Activated CD8-positive, alpha-beta memory T cell treated with anti-CD3 and anti-CD28 coated beads, Interleukin-2, amount 50 U/mL, for 24 hours (primary cell): ENCODE results near the gene RRP1B.
"Not testable (repeated sequence)": the region's sequence is repeated elsewhere in the genome, so short reads cannot be mapped to it uniquely, and the experiment has no call there.

Source experiments
- DNase-seq: peaks from one replicate; pipeline ENCODE4 v3.0.0-alpha.2; 2020; ENCODE audit errors: extremely low read depth

The RRP1B gene, protein sequence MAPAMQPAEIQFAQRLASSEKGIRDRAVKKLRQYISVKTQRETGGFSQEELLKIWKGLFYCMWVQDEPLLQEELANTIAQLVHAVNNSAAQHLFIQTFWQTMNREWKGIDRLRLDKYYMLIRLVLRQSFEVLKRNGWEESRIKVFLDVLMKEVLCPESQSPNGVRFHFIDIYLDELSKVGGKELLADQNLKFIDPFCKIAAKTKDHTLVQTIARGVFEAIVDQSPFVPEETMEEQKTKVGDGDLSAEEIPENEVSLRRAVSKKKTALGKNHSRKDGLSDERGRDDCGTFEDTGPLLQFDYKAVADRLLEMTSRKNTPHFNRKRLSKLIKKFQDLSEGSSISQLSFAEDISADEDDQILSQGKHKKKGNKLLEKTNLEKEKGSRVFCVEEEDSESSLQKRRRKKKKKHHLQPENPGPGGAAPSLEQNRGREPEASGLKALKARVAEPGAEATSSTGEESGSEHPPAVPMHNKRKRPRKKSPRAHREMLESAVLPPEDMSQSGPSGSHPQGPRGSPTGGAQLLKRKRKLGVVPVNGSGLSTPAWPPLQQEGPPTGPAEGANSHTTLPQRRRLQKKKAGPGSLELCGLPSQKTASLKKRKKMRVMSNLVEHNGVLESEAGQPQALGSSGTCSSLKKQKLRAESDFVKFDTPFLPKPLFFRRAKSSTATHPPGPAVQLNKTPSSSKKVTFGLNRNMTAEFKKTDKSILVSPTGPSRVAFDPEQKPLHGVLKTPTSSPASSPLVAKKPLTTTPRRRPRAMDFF

DNA sequence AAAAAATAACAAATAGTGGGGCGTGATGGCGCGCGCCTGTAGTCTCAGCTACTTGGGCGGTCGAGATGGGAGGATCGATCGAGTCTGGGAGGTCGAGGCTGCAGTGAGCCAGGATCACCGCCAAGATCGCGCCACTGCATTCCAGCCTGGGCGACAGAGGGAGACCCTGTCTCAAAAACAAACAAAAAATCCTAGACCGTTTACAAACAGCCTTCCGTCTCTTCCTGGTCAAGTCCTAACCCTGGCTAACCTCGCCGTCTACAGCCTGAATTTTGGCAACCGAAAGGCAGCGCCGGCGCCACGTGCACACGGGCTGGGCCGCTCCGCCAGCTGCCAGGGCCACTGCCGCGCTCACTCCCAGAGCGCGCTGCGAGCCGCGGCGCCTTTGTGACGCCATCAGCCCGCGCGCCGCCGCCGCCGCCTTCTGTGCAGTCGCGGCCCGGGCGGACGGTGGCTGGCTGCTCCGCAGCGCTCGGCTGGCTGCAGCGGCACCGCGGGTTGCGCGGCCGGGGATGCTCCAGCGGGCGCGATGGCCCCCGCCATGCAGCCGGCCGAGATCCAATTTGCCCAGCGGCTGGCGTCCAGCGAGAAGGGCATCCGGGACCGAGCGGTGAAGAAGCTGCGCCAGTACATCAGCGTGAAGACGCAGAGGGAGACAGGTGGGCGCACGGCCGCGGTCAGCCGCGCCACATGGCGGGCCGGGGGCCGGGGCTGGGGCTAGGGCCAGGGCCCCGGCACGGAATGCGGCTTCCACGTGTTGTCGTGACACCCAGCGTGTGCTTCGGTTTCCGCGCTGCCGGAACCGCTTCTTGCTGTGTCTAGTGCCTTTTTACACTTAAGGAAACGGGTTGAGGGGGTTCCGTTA lies at the start of gene RRP1B, which contains the start of gene HSF2BP:
RRP1B (plus strand) TSS at position 425 of the 865 bp plus-strand sequence; CDS start at position 530, 105 bp downstream.
HSF2BP (minus strand) TSS at position 353 of the 865 bp plus-strand sequence. CDS start 1,392 bp downstream, outside the sequence.
- no peak for DNase-seq

DNA sequence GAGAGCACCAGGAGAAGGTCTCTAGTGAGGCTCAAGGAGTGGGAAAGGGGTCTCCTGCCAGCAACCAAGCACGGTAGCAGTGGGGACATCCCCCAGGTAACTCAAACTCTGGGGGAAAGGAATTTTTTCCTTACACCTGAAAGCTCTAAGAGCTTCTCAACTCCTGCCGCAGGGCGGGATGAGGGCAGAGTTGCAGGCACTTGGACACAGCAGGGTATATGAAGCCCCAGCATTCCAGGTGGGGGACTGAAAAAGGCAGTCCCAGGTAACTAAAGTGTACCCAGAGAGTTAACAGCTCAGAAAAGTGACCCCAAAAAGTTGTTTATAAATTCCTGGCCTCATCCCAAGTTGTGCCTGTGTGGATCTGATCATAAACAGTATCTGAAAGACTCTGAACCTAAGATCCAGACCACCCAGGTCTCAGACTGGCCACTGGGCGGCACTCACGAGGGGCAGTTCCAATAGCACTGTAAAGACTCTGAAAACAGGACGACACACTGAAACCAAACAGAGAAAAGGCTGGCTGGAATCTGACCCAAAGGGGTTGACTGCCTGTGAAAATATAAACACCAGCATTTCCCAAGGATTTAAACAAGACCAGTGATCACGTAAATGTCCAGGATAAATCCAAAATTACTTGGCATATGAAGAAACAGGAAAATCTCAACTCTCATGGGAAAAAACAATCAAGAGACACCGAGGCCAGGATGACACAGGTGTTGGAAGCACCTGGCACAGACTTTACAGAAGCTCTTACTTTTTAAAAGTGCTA lies 47.6 kb upstream of the RRP1B start:
- no peak for DNase-seq

GRCh38 chr21:43613755-43614638 lies 45.4 kb upstream of the RRP1B start:
- no peak for DNase-seq

- DNase-seq: no peak
These were observed 44.5 kb upstream of the RRP1B start for GRCh38 chr21:43614839-43615238.

DNA sequence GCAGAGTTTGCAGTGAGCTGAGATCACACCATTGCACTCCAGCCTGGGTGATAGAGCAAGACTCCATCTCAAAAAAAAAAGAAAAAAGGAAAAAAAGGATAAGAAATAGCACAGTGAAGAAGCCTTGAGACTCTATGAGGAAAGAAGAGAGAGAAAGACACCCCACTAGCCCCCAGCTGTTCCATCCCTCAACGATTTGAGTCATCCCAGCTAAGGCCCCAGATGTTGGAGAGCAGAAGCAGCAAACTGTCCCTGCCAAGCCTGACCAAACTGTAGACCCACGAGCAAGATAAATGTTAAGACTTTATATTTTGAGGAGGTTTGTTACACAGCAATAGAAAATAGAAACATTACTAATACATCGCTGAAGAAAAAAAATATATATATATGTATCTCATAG lies 42.5 kb upstream of the RRP1B start:
- not testable (repeated sequence) for DNase-seq

GRCh38 chr21:43618940-43619339 lies 40.4 kb upstream of the RRP1B start:
- no peak for DNase-seq

DNA sequence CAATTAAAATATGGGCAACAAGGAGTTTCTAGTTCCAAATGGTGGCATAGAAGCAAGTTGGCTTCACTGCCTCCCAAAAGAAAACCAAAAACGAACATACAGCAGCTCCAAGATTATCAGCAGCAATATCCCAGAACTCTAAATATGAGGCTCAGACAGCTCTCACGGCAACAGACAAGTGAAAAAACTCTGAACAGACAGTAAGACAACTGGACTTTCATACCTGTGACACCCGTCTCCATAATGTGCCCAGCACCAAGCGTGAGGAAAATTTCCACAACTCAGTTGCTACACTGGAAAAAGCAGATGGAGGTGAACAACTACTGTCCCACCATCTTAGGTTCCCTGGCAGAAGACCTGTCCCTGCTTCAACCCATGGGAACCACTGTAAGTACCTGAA lies 40.0 kb upstream of the RRP1B start:
- DNase-seq: no peak

- no peak for DNase-seq
These were observed 39.5 kb upstream of the RRP1B start for GRCh38 chr21:43619856-43620255.

- DNase-seq: no peak
These were observed 36.6 kb upstream of the RRP1B start for GRCh38 chr21:43622796-43623195.

DNA sequence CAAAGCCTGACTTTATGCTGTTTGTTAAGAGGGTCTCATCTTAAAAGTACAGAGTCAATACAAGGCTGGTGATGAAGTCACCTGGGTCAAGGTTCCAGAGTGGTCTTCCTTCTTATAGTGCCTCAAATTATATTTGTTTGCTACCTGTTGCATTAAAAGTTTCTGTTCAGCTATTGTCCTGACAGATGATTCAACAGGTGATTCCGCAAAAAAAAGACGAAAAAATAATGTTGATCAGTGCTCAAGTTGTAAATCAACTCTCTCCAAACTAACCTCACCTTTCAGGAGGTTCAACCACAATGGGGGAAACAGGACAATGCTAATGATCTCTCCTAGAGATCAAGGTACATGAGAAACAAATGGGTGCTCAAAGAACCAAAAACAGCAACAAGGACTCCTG lies 35.8 kb upstream of the RRP1B start:
- DNase-seq: no peak

- DNase-seq: no peak
These were observed 35.0 kb upstream of the RRP1B start for GRCh38 chr21:43624339-43624738.

DNA sequence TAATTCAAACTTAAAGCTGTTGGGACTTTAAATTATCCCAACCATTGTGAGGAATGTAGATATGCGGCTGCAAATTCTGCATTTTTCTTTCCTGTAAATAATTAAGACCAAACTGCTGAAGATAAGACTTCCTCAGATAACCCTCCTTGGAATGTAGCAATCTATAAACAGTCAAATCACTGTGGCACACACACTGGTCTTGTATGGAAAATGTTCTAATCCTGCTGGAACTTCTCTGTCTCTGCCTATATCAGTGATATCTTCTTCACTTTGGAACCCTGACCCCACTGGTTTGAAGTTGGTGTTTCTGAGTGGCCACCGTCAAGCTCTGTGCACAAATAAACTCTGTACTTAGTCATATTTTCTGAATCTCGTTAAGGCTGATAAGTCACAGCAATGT lies 33.0 kb upstream of the RRP1B start:
- DNase-seq: no peak

- no peak for DNase-seq
These were observed 31.8 kb upstream of the RRP1B start for GRCh38 chr21:43627527-43627926.

DNA sequence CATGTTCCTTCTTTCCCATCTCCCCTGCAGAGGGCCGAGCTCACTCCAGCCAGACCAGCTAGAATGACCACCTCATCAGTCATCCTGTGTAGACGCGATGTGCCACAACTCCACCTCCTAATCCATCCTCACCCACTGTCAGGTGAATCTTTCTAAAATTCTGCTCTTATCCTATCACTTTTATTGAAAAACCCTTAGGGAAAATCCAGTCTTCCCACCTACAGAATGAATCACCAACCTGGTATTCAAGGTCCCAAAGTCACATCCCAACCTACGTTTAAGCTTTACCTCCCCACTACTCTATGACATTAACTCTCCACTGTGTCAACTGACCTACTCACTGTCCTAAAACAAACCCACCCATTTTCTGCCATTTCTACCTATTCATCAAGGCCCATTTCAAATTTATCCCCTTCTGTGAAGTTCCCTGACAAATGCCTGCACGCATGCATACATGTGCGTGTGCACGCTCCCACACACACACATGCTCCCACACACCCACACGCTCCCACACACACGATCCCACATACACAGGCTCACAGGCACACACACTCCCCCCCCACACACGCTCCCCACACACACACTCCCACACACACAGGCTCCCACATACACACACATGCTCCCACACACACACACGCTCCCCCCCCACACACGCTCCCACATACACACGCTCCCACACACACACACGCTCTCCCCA lies 27.8 kb upstream of the RRP1B start:
- no peak for DNase-seq

- DNase-seq: no peak
These were observed 26.9 kb upstream of the RRP1B start for GRCh38 chr21:43632373-43632905.

- DNase-seq: no peak
These were observed 24.7 kb upstream of the RRP1B start for GRCh38 chr21:43634618-43635017.

DNA sequence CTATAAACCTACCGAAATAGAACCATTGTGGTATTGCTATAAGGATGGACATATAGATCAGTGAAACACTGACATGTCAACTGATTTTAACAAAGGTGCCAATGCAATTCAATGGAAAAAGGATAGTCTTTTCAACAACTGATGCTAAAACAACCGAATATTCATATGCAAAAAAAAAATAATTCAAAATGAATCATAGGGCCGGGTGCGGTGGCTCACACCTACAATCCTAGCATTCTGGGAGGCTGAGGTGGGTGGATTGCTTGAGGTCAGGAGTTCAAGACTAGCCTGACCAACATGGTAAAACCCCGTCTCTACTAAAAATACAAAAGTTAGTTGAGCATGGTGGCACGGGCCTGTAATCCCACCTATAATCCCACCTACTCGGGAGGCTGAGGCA lies 23.9 kb upstream of the RRP1B start:
- DNase-seq: no peak

DNA sequence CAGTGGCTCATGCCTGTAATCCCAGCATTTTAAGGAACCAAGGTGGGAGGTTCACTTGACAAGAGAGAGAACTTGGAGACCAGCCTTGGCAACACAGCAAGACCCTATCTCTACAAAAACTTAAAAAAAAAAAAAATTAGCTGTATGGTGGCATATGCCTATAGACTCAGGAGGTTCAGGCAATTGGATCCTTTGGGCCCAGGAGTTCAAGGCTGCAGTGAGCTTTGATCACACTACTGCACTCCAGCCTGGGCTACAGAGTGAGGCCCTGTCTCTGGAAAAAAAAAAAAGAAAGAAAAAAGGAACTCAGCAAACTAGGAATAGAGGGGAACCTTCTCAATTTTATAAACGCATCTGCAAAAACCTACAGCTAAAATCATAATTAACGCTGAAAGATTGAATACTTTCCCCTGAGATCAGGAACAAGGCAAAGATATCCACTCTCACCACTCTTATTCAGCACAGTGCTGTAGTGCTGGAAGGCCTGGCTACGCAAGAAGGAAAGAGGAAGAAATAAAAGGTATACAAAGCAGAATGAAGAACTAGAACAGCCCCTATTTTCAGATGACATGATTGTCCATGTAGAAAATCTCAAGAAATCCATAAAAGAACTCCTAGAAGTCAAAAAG lies 21.7 kb upstream of the RRP1B start:
- DNase-seq: no peak
